Measurements from ENCODE around the gene TPCN2. TPM values are rescaled to one million over a fixed set of nuclear protein-coding genes. Genes with fewer than 3 reads are reported as not detected.

The TPCN2 gene
- total RNA-seq, 1 experiment from 2014 or later = 28.9 TPM

- no peak overlapping the region for H3K4me3 ChIP-seq (ENCODE audit: low read depth, low read length, poor library complexity, severe bottlenecking)
- CTCF ChIA-PET = no interaction called here
- H3K36me3 ChIP-seq (ENCODE audit: insufficient read depth, low read length, poor library complexity, severe bottlenecking) = no peaks in the 10 kb centered on the region
- POLR2A ChIA-PET (ENCODE audit: low non-redundant PET) = no interaction called here
- DNase-seq (ENCODE audit: low spot score) = no peak
- peaks cover 4% of the 10 kb centered on the region for H3K9me3 ChIP-seq (ENCODE audit: low read depth, low read length, poor library complexity, severe bottlenecking)
- intact Hi-C loops (cut with micrococcal nuclease; ENCODE audit: unreplicated experiment) = no loop called here
- no peaks in the 10 kb centered on the region for H3K4me1 ChIP-seq (ENCODE audit: insufficient read depth, low read length, poor library complexity, severe bottlenecking)
- no TSS peak for BruUV-seq (replicated peaks)
- no peak overlapping the region for H3K27ac ChIP-seq (ENCODE audit: low read depth, low read length, poor library complexity, severe bottlenecking)
- no peaks in the 10 kb centered on the region for H3K27me3 ChIP-seq (replicated peaks; ENCODE audit: insufficient read depth, low read depth, low read length, poor library complexity)
- no peak for TF ChIP-seq EZH2 (IDR thresholded peaks at IDR 0.05; ENCODE audit: borderline replicate concordance, low read depth, low read length, poor library complexity, severe bottlenecking)
- TF ChIP-seq CTCF (conservative IDR thresholded peaks at IDR 0.05; ENCODE audit: low read depth, low read length) = no peak
Observed at GRCh38 chr11:69174841-69175240, 126.1 kb downstream of the TPCN2 start.

DNA sequence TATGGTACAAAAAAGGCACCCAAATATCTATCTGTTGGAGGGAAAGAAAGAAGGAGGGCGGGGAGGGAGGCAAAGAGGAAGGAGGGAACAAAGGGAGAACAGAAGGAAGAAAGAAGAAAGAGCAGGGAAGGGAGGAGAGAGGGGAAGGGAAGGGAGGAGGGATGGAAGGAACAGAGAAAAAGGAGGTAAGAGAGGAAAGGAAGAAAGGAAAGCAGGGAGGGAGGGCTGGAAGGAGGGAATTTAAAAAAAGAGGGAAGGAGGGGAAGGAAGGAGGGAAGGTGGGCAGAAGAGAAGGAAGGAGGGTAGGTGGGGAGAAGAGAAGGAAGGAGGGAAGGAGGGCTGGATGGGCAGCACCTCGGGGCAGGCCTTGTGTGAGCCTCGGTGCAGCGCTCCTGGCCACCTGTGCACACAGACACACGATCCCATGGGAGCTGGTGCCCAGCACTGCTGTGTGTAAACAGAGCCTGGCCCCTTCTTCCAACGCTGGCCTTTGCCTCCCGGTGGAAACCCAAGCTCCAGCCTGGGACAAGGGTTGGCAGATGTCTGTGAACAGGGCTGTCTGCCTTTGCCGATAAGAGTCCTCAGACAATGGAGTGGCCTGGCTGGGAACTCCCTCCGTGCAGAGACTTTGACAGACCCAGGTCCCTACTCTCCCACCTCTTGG, 130.2 kb downstream of the TPCN2 start:
- CTCF ChIA-PET = no interaction called here
- Histone ChIP-seq H3K4me3 (ENCODE audit: low read depth, low read length, poor library complexity, severe bottlenecking) (no peak overlapping the region), H3K27me3 (replicated peaks; ENCODE audit: insufficient read depth, low read depth, low read length, poor library complexity) (no peaks in the 10 kb centered on the region), H3K27ac (ENCODE audit: low read depth, low read length, poor library complexity, severe bottlenecking) (no peak overlapping the region), H3K36me3 (ENCODE audit: insufficient read depth, low read length, poor library complexity, severe bottlenecking) (no peaks in the 10 kb centered on the region), H3K4me1 (ENCODE audit: insufficient read depth, low read length, poor library complexity, severe bottlenecking) (no peaks in the 10 kb centered on the region), H3K9me3 (ENCODE audit: low read depth, low read length, poor library complexity, severe bottlenecking) (peaks cover 4% of the 10 kb centered on the region)
- POLR2A ChIA-PET (ENCODE audit: low non-redundant PET) = no interaction called here
- intact Hi-C loops (cut with micrococcal nuclease; ENCODE audit: unreplicated experiment) = no loop called here
- TF ChIP-seq EZH2 (IDR thresholded peaks at IDR 0.05; ENCODE audit: borderline replicate concordance, low read depth, low read length, poor library complexity, severe bottlenecking) (no peak), CTCF (conservative IDR thresholded peaks at IDR 0.05; ENCODE audit: low read depth, low read length) (no peak)
- DNase-seq (ENCODE audit: low spot score) = no peak
- no TSS peak for BruUV-seq (replicated peaks)

GRCh38 chr11:69180226-69180625, 131.5 kb downstream of the TPCN2 start:
- Histone ChIP-seq H3K9me3 (ENCODE audit: low read depth, low read length, poor library complexity, severe bottlenecking) (peaks cover 3% of the 10 kb centered on the region), H3K27me3 (replicated peaks; ENCODE audit: insufficient read depth, low read depth, low read length, poor library complexity) (no peaks in the 10 kb centered on the region), H3K36me3 (ENCODE audit: insufficient read depth, low read length, poor library complexity, severe bottlenecking) (no peaks in the 10 kb centered on the region), H3K27ac (ENCODE audit: low read depth, low read length, poor library complexity, severe bottlenecking) (no peak overlapping the region), H3K4me1 (ENCODE audit: insufficient read depth, low read length, poor library complexity, severe bottlenecking) (no peaks in the 10 kb centered on the region), H3K4me3 (ENCODE audit: low read depth, low read length, poor library complexity, severe bottlenecking) (no peak overlapping the region)
- intact Hi-C loops (cut with micrococcal nuclease; ENCODE audit: unreplicated experiment) = no loop called here
- no peak for DNase-seq (ENCODE audit: low spot score)
- ChIA-PET POLR2A (ENCODE audit: low non-redundant PET) (no interaction called here), CTCF (no interaction called here)
- no TSS peak for BruUV-seq (replicated peaks)
- TF ChIP-seq CTCF (conservative IDR thresholded peaks at IDR 0.05; ENCODE audit: low read depth, low read length) (no peak), EZH2 (IDR thresholded peaks at IDR 0.05; ENCODE audit: borderline replicate concordance, low read depth, low read length, poor library complexity, severe bottlenecking) (no peak)

Measured in A673 (cell line).